Activated CD4-positive, alpha-beta T cell treated with anti-CD3 and anti-CD28 coated beads for 1 hour (primary cell): Measurements from ENCODE around the gene CNIH3.

Experiments
- DNase-seq: peaks from one replicate; pipeline ENCODE4 v3.0.0-alpha.2; 2020

CNIH3 gene

GRCh38 chr1:224749916-224750315, 133.8 kb downstream of the CNIH3 start:
- no peak for DNase-seq

- no peak for DNase-seq
Measured at GRCh38 chr1:224751624-224752311, 135.7 kb downstream of the CNIH3 start.

GRCh38 chr1:224753491-224753890, 137.4 kb downstream of the CNIH3 start:
- no peak for DNase-seq

- DNase-seq, result no peak
Measured at GRCh38 chr1:224755586-224755985, 139.5 kb downstream of the CNIH3 start.

GRCh38 chr1:224757508-224757907, 141.4 kb downstream of the CNIH3 start:
- no peak for DNase-seq

- DNase-seq, result no peak
Measured at GRCh38 chr1:224759135-224759534, 143.0 kb downstream of the CNIH3 start.

- no peak for DNase-seq
Measured at GRCh38 chr1:224759681-224760091, 143.6 kb downstream of the CNIH3 start.

GRCh38 chr1:224760163-224760562, 144.0 kb downstream of the CNIH3 start:
- no peak for DNase-seq

- no peak for DNase-seq
Measured at GRCh38 chr1:224761245-224761644, 145.1 kb downstream of the CNIH3 start.

GRCh38 chr1:224762046-224762445, 145.9 kb downstream of the CNIH3 start:
- no peak for DNase-seq

- DNase-seq, result no peak
Measured at GRCh38 chr1:224762701-224763100, 146.6 kb downstream of the CNIH3 start.

GRCh38 chr1:224763126-224763775, 147.1 kb downstream of the CNIH3 start:
- no peak for DNase-seq

- DNase-seq, result no peak
Measured at GRCh38 chr1:224766266-224766665, 150.1 kb downstream of the CNIH3 start.

- DNase-seq, result no peak
Measured at GRCh38 chr1:224767031-224767430, 150.9 kb downstream of the CNIH3 start.

GRCh38 chr1:224767676-224768075, 151.6 kb downstream of the CNIH3 start:
- no peak for DNase-seq

- no peak for DNase-seq
Measured at GRCh38 chr1:224768971-224769370, 152.9 kb downstream of the CNIH3 start.

GRCh38 chr1:224769452-224770335, 153.6 kb downstream of the CNIH3 start:
- DNase-seq, result no peak

GRCh38 chr1:224770336-224770693, 154.2 kb downstream of the CNIH3 start:
- DNase-seq, result no peak

GRCh38 chr1:224773646-224774045, 157.5 kb downstream of the CNIH3 start:
- DNase-seq, result no peak

- no peak for DNase-seq
Measured at GRCh38 chr1:224774378-224774777, 158.3 kb downstream of the CNIH3 start.

GRCh38 chr1:224777180-224777579, 161.1 kb downstream of the CNIH3 start:
- DNase-seq, result no peak

- DNase-seq, result no peak
Measured at GRCh38 chr1:224779536-224779935, 163.4 kb downstream of the CNIH3 start.

GRCh38 chr1:224780736-224781135, 164.6 kb downstream of the CNIH3 start:
- DNase-seq, result no peak

GRCh38 chr1:224781800-224782199, 165.7 kb downstream of the CNIH3 start:
- no peak for DNase-seq
